GM12878 (cell line): ENCODE data around the gene RAMP1.

ENCODE experiments used
- BHLHE40 ChIP-seq, 2 experiments: fragments of 450-650 bp in 1 of 2; IDR thresholded peaks; 2 replicates each; pipeline ENCODE4 v1.6.1; 2011 to 2017; ENCODE audit warnings: low read depth in 2 of 2, borderline replicate concordance in 1 of 2, improper control_type of control experiment in 1 of 2, low read length in 1 of 2, mild to moderate bottlenecking in 1 of 2
- CHD1 ChIP-seq: IDR thresholded peaks from 2 replicates; pipeline ENCODE4 v1.6.1; 2012; ENCODE audit warnings: low read depth, low read length, improper control_type of control experiment
- CREB1 ChIP-seq: IDR thresholded peaks from 2 replicates; pipeline ENCODE4 v1.6.1; 2012; ENCODE audit warnings: low read depth, mild to moderate bottlenecking, inconsistent platforms
- CTCF ChIP-seq, 3 experiments: IDR thresholded peaks in 2 of 3; conservative IDR thresholded peaks in 1 of 3; 2 replicates each; pipeline ENCODE4 v1.5.1; 2011; ENCODE audit warnings: low read depth in 3 of 3, low read length in 3 of 3, mild to moderate bottlenecking in 3 of 3, control low read depth in 2 of 3, moderate library complexity in 2 of 3, inconsistent platforms in 1 of 3, mixed read lengths in 1 of 3; ENCODE audit not compliant: control insufficient read depth in 2 of 3, insufficient read depth in 1 of 3; ENCODE audit errors: extremely low read depth in 1 of 3
- E4F1 ChIP-seq: fragments of 450-650 bp; IDR thresholded peaks from 2 replicates; pipeline ENCODE4 v1.6.1; 2018; ENCODE audit warnings: borderline replicate concordance, mild to moderate bottlenecking; ENCODE audit not compliant: partially characterized antibody
- EZH2 ChIP-seq: IDR thresholded peaks from 2 replicates; pipeline ENCODE4 v1.6.1; 2012; ENCODE audit warnings: low read depth, mild to moderate bottlenecking, control low read depth, inconsistent platforms, low read length, borderline replicate concordance; ENCODE audit not compliant: control insufficient read depth
- GATAD2B ChIP-seq: fragments of 450-650 bp; conservative IDR thresholded peaks from 2 replicates; pipeline ENCODE4 v1.6.1; 2017; ENCODE audit warnings: low read depth, mild to moderate bottlenecking, moderate library complexity
- MAX ChIP-seq: IDR thresholded peaks from 2 replicates; pipeline ENCODE4 v1.6.1; 2012; ENCODE audit warnings: low read depth, low read length, improper control_type of control experiment
- MTA3 ChIP-seq: IDR thresholded peaks from 2 replicates; pipeline ENCODE4 v1.6.1; 2012; ENCODE audit warnings: low read length, inconsistent platforms, borderline replicate concordance
- PAX8 ChIP-seq: fragments of 450-650 bp; IDR thresholded peaks from 2 replicates; pipeline ENCODE4 v1.6.1; 2017; ENCODE audit warnings: mild to moderate bottlenecking, moderate library complexity
- POLR2A ChIP-seq: IDR thresholded peaks from 2 replicates; pipeline ENCODE4 v1.6.1; 2011; ENCODE audit warnings: low read depth, mild to moderate bottlenecking, low read length
- POLR2AphosphoS5 ChIP-seq: IDR thresholded peaks from 2 replicates; pipeline ENCODE4 v1.6.1; 2011; ENCODE audit warnings: mild to moderate bottlenecking, low read length, inconsistent platforms
- SPI1 ChIP-seq: IDR thresholded peaks from 2 replicates; pipeline ENCODE4 v1.6.1; 2011; ENCODE audit warnings: low read depth, mild to moderate bottlenecking, low read length, moderate library complexity, borderline replicate concordance; ENCODE audit not compliant: insufficient read depth
- TF ChIP-seq, protein P1 (sequence below): IDR thresholded peaks from 2 replicates; pipeline ENCODE4 v1.6.1; 2011; ENCODE audit warnings: low read depth, low read length, improper control_type of control experiment, borderline replicate concordance

DNA sequence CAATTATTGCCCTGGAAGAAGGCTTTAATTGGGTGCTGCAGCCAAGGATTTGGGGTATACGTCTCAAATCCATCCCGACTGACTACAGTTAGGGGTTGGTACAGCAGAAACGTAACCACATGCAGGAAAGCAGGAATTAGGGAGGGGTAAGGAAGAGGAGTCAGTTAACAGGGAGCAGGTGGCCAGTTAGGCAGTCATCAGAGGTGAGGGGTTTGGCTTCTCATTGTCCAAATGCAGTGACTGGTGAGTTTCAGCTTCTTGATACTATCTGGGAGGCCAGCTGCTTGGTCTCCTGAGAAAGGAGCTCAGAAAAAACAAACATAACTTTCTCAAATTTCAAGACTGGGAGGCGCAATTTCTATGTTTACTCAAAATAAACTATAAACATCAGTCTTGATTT is 68.6 kb downstream of the RAMP1 start:
- no peak for TF ChIP-seq CREB1
- TF ChIP-seq BHLHE40 (IDR thresholded peaks at IDR 0.05; ENCODE audit: borderline replicate concordance in 1 of 2, low read depth in 2 of 2, low read length in 1 of 2): no peak
- TF ChIP-seq POLR2AphosphoS5: no peak
- TF ChIP-seq POLR2A: no peak
- no peak for TF ChIP-seq MAX
- TF ChIP-seq SPI1: no peak
- TF ChIP-seq CHD1: no peak
- TF ChIP-seq PAX8: no peak
- TF ChIP-seq, protein P1, sequence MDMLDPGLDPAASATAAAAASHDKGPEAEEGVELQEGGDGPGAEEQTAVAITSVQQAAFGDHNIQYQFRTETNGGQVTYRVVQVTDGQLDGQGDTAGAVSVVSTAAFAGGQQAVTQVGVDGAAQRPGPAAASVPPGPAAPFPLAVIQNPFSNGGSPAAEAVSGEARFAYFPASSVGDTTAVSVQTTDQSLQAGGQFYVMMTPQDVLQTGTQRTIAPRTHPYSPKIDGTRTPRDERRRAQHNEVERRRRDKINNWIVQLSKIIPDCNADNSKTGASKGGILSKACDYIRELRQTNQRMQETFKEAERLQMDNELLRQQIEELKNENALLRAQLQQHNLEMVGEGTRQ: no peak
- TF ChIP-seq EZH2: no peak
- TF ChIP-seq MTA3: no peak
- no peak for TF ChIP-seq E4F1
- TF ChIP-seq GATAD2B: no peak
- TF ChIP-seq CTCF (IDR thresholded peaks at IDR 0.05 in 2 of 3, conservative IDR thresholded peaks at IDR 0.05 in 1 of 3; ENCODE audit: control insufficient read depth in 2 of 3, extremely low read depth in 1 of 3, insufficient read depth in 1 of 3, low read depth in 3 of 3, low read length in 3 of 3): no peak
